WTC11 (cell line): Measurements from ENCODE around the gene TMEM143.

Experiments
- CREB1 ChIP-seq: sonication (generic); formaldehyde crosslinking; IDR thresholded peaks from 2 replicates; pipeline ENCODE4 v1.8.0; 2023; ENCODE audit warnings: mild to moderate bottlenecking, missing genetic modification reagents
- CTCF ChIP-seq: fragments of 200-600 bp; IDR thresholded peaks from 2 replicates; pipeline ENCODE4 v1.8.0; 2022; ENCODE audit warnings: antibody characterized with exemption
- E2F4 ChIP-seq: sonication (generic); formaldehyde crosslinking; IDR thresholded peaks from 2 replicates; pipeline ENCODE4 v1.8.1; 2022; ENCODE audit warnings: low read depth, mild to moderate bottlenecking, moderate library complexity, missing genetic modification reagents, borderline replicate concordance
- KAT7 ChIP-seq: sonication (generic); formaldehyde crosslinking; IDR thresholded peaks from 2 replicates; pipeline ENCODE4 v1.8.1; 2023; ENCODE audit warnings: missing genetic modification reagents, mild to moderate bottlenecking, borderline replicate concordance
- MAX ChIP-seq: sonication (generic); formaldehyde crosslinking; IDR thresholded peaks from 2 replicates; pipeline ENCODE4 v1.8.0; 2022; ENCODE audit warnings: mild to moderate bottlenecking, missing genetic modification reagents
- RELA ChIP-seq: sonication (generic); formaldehyde crosslinking; IDR thresholded peaks from 2 replicates; pipeline ENCODE4 v1.8.1; 2022; ENCODE audit warnings: missing genetic modification reagents, mild to moderate bottlenecking, borderline replicate concordance
- TF ChIP-seq, protein P1 (sequence below): sonication (generic); formaldehyde crosslinking; IDR thresholded peaks from 2 replicates; pipeline ENCODE4 v1.8.0; 2022; ENCODE audit warnings: mild to moderate bottlenecking, missing genetic modification reagents

GRCh38 chr19:48368936-48369335 lies 5.2 kb upstream of the TMEM143 start:
- TF ChIP-seq CREB1 (no peak), RELA (CRISPR knock-in tag) (no peak), CTCF (no peak), MAX (CRISPR knock-in tag) (no peak), KAT7 (CRISPR knock-in tag) (no peak), E2F4 (CRISPR knock-in tag) (no peak)
- TF ChIP-seq, protein P1, sequence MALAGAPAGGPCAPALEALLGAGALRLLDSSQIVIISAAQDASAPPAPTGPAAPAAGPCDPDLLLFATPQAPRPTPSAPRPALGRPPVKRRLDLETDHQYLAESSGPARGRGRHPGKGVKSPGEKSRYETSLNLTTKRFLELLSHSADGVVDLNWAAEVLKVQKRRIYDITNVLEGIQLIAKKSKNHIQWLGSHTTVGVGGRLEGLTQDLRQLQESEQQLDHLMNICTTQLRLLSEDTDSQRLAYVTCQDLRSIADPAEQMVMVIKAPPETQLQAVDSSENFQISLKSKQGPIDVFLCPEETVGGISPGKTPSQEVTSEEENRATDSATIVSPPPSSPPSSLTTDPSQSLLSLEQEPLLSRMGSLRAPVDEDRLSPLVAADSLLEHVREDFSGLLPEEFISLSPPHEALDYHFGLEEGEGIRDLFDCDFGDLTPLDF (CRISPR knock-in tag): no peak
